GM19239 (cell line): ENCODE measurements around the gene CLASP1.

Experiments used
- DNase-seq: peaks from one replicate; pipeline ENCODE4 v3.0.0; 2011; ENCODE audit warnings: low spot score; ENCODE audit not compliant: insufficient read length
- FAIRE-seq: peaks from 2 replicates; lab custom pipeline; 2011; peaks lifted over from hg19 to GRCh38; lab: Jason Lieb, UNC

Gene CLASP1

GRCh38 chr2:121521359-121521758, 127.9 kb downstream of the CLASP1 start:
- no peak for DNase-seq
- FAIRE-seq, result no peak

DNA sequence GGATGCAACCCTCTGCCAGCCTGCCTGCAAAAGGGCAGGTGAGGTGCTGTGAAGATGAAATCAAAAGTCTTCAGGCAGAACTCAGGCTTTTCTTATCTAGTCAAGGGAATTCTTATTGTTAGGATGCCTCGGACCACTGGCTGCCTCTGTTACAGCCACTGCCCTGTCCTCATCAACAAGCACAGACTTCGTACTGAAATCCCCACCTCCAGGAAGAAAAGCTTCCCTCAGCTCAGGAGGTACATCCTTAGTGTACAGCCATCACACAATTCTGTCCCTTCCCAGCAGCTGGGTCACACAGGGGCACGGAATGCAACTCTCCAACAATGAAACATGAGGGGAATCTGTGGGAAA, 128.6 kb downstream of the CLASP1 start:
- FAIRE-seq, result no peak
- no peak for DNase-seq

DNA sequence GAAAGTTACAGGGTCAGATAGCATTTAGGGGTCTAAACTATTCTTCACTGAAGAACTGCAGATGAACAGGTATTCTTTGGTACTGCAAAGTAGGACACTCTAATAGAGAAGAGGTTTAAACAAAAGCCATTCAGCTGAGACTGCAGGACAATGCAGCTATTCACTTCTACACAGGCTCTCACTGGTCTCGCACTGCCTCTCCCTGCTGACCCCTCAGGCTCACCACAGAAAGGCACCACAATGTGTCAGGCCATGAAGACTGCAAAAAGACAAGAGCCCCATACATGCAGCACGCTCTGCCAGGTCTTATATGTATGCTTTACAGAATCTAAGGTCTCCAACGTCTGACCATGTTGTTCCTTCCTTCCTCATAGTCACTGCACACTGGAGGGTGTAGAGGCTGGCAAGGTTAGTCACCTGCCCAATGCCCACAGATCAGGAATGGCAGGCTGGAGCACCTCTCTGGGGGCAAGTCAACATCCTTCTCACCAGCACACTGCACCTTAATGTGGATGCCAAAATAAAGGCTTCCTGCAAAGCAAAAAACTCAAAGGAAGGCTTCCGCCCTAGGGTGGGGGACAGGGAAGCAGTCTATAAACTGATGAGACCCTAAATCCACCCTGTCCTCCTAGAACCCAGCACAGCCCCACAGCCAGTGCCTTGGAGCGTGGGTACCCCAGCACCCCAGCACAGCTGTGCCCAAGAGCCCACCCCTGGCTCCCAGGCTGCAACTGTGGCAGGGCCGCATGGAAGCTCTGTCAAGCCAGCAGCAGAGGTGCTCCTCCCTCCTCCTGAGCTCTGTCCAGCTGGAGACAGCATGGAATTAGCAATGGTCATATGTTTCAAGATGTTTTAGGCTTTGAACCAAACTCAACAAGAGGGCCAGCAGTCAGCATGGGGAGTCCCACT, 129.3 kb downstream of the CLASP1 start:
- FAIRE-seq (no peak), DNase-seq (no peak)

GRCh38 chr2:121519153-121519552, 130.1 kb downstream of the CLASP1 start:
- FAIRE-seq (no peak), DNase-seq (no peak)

DNA sequence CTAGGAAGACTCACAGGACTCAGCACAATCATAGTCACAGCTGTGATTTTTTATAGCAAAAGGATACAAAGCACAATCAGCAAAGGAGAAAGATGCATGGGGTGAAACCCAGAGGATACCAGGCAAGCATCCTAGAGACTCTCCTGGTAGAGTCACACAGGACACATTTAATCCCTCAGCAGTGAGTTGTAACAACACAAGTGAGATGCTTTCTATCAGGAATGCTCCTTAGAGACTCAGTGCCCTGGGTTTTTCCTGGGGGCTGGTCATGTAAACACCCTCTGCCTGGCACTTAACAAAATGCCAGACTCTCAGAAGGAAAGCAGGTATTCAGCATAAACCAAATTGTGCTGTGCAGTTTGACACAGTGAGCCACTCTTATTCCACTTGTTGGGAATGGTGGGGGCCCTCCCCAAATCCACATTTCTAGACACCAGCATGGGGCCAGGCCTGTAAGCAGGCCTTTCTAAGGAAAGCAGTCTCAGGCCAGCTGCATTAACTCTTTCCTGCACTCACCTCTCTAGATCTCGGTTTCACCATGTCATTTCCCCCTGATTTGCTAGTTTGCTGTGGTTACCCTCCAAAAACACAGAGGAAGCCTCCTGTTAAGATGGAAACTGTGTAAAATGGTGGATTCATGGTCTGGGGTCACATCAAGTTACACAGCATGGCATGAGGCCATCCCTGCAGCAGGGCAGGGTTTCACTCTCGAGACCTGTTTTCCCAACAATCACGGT, 135.5 kb downstream of the CLASP1 start:
- DNase-seq (no peak), FAIRE-seq (no peak)

DNA sequence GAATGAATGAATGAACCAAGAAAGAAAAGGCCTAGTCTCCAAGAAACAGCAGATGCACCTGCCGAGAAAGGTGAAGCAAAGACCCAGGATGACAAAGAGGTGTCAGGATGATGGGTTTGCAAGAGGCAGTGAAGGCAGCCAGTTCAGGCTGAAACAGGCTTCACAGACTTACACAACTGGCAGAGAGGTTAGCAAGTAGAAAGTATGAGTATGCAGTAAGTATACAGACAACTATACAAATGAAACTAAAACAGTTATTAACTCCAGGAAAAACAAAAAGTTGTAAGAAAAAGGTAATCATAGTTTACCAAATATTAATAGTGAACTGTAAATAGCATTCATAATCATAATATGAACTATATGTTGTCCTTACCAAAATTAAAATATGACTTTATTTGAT, 138.4 kb downstream of the CLASP1 start:
- no peak for DNase-seq
- FAIRE-seq, result no peak

DNA sequence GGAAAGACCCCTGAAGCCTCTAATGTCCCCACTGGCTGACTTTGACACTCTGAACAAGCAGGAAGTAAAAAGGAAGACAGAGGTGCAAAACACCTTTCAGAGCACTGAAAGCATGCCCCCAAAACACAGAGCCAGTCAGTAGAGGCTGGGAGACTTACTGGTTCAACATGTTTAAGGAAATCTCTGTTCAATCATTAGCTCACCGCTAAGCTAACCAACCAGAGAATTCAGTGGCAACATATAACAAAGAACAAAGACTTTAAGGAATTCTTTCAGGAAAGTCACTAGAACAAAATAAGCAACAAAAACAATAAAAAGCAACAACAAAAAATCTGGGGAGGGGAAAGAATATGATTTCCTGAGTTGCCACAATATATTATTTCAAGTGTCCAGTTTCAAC, 142.6 kb downstream of the CLASP1 start:
- DNase-seq (no peak), FAIRE-seq (no peak)

DNA sequence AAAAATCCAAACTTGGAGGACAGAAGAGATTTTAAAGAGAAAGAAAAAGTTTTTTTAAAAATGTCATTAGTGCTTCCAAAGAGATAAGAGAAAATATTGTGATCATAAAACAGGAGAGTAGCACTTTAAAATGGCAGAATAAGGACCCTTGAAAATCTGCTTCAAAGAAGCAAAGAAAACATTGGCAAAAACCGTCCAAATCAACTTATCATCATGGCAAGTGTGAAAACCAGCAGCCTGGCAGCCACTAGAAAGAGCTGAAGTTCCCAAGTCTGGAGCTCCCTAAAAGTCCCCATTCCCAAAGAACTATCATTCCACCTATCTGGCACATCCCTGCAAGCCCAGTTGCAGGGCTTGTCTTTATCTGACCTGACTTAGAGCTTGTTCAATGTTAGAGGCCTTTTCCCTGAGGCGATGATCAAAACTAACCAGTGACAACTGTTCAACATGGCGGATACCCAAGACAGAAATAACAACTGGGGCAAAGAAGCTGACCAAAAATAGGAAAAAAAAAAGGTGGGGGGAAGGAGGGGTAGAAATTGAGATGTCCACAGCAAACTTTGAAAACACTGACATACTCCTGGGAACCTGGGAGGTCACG, 143.2 kb downstream of the CLASP1 start:
- FAIRE-seq, result peak; percentile 79
- DNase-seq, result no peak

GRCh38 chr2:121505005-121505404, 144.3 kb downstream of the CLASP1 start:
- DNase-seq, result no peak
- no peak for FAIRE-seq

DNA sequence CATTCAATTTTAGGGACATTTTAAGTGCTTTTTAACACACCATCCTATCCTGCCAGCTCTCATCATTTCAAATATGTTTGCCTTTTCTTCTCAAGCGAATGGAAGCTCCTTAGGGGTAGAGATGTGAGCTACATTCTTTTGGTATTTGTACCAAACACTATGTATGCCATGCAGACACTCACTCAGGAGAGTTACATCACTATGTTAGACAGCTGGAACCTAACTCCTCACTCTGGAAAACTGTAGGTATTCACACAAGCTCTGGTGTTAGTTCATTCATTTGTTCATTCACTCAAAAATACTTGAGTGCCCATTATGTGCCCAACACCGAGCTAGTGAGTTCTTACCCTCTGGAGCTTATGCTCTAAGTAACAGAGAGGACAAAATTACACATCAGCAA, 144.9 kb downstream of the CLASP1 start:
- FAIRE-seq, result no peak
- no peak for DNase-seq

DNA sequence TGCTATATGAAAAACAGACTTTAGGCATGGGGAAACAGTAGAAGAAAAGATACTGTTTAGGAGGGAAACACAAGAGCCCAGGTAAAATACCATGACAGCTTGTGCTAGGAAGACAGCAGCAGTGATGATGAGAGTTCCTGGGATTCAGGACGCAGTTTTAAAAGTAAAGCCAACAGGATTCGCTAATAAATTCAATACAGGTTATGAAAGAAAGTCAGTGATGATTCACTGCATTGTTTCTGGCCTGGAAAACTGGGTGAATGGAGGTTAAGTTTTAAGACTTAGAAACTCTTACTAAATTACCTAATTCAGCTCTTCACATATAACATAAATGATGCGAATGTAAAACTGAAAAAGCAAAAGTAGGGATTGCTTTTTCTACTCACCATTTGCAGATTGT, 146.5 kb downstream of the CLASP1 start:
- FAIRE-seq (no peak), DNase-seq (no peak)

DNA sequence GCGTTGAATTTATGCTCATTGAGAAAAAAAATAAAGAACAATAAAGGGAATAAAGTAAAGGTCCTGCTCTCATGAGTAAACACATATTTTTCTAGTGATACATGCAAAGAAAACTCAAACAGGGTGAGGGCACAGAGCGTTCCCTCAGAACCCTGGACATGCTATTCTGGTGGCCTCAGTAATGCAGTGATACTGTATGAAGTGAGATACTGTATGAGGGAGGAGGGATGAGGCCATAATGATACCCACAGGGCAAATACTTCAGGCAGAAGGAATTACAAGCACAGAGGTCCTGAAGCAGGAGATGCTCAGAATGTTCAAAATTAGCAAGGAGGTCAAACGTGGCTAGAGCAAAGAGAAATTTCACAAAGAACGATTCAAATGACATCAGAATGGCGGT, 147.0 kb downstream of the CLASP1 start:
- FAIRE-seq, result no peak
- no peak for DNase-seq

DNA sequence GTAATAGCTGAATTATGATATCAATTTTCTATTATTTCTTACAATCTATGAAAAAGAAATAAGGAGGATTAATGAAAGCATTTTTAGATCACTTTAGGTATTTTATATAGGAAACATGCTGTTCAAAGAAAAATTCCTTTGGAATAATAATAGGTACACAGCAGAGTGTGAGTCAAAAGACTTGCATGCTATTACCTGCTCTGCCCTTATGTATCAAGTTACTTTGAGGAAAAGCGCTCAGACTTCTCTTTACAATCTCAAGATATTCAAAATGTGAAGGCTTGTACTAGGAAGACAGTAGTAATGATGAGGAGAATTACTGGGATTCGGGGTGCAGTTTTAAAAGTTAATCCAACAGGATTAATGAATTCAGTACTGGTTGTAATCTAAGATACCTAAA, 147.7 kb downstream of the CLASP1 start:
- DNase-seq (no peak), FAIRE-seq (no peak)

GRCh38 chr2:121501031-121501430, 148.2 kb downstream of the CLASP1 start:
- DNase-seq (no peak), FAIRE-seq (no peak)

DNA sequence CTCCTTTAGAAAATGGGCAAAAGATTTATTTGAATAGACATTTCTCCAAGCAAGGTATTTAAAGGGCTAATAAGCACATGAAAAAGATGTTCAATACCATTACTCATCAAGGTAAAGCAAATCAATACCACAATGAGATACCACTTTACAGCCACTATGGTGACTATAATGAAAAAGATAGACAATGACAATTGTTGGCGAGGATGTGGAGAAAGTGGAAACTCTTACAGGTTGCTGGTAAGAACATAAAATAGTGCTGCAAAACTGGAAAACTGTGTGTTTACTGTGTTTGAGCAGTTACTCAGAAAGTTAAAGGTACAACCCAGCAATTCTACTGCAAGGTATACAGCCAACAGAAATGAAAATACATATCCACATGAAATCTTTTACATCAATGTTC, 150.5 kb downstream of the CLASP1 start:
- FAIRE-seq (no peak), DNase-seq (no peak)

DNA sequence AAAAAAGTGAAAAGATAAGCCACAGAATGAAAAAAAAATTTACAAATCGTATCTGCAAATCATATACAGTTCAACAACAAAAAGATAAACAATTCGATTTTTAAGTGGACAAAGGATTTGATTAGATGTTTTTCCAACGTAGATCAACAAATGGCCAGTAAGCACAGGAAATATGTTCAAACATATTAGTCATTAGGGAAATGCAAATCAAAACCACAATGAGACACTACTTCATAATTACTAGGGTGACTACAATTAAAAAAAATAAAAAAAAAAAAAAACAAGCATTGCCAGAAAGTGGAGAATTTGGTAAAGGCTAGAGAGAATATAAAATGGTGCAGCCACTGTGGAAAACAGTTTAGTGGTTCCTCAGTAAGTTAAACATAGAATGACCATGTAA, 156.9 kb downstream of the CLASP1 start:
- DNase-seq (no peak), FAIRE-seq (no peak)

- FAIRE-seq, result no peak
Measured at GRCh38 chr2:121491518-121491917, 157.7 kb downstream of the CLASP1 start.

DNA sequence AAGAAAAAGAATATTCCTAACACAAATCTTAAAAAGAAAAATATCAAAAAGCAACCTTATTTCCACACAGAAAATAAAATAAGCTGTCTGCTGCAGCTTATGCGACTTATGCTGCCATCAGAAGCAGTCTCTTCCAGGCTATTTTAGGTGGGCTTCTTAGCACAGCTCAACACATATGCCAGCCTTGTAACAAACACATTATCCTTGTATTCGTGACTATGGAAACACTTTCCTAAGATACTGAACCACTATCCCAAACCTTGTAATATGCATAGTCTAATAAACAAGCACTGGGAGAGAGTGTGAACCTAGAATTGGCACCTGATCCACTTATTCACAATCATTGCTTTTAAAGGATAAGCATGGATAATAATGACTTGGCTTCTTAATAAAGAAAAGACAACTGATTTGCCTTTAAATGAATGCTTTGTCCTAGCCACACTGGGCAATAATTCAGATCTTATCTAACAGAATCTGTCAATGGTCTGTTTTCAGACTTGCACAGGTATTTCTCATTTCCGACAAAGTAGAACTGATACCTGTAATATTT, 158.6 kb downstream of the CLASP1 start:
- no peak for FAIRE-seq
- DNase-seq, result no peak

More at GRCh38 chr2:121491518-121491917, 157.7 kb downstream of the CLASP1 start:
- DNase-seq, result no peak

GRCh38 chr2:121489911-121490583, 159.2 kb downstream of the CLASP1 start:
- no peak for DNase-seq
- FAIRE-seq, result no peak

- no peak for DNase-seq
- FAIRE-seq, result no peak
Measured at GRCh38 chr2:121489284-121489683, 160.0 kb downstream of the CLASP1 start.
